ENCODE data around the gene CNBD2. TPM values are rescaled to one million over a fixed set of nuclear protein-coding genes. Genes with fewer than 3 reads are reported as not detected.

Gene CNBD2
- polyA plus RNA-seq, 1 donor from 2014 or later: 9.5 TPM

GRCh38 chr20:35939264-35939663 is 29.1 kb upstream of the CNBD2 start:
- TF ChIP-seq RAD21 (conservative IDR thresholded peaks at IDR 0.05) (no peak), CTCF (IDR thresholded peaks at IDR 0.05; ENCODE audit: poor library complexity, severe bottlenecking) (no peak), EP300 (conservative IDR thresholded peaks at IDR 0.05; ENCODE audit: poor library complexity, severe bottlenecking) (no peak), EZH2 (IDR thresholded peaks at IDR 0.05; ENCODE audit: borderline replicate concordance, insufficient read depth, low read length, poor library complexity, severe bottlenecking) (no peak), TAF1 (IDR thresholded peaks at IDR 0.05; ENCODE audit: low read depth) (no peak), REST (IDR thresholded peaks at IDR 0.05; ENCODE audit: borderline replicate concordance) (no peak), SMC3 (conservative IDR thresholded peaks at IDR 0.05; ENCODE audit: poor library complexity) (no peak), MXI1 (conservative IDR thresholded peaks at IDR 0.05; ENCODE audit: poor library complexity, severe bottlenecking) (no peak), POLR2AphosphoS5 (IDR thresholded peaks at IDR 0.05) (no peak)
- Histone ChIP-seq H3K36me3 (ENCODE audit: insufficient read depth, low read length) (no peaks in the 10 kb centered on the region), H3K4me3 (ENCODE audit: low read length) (no peak overlapping the region)

GRCh38 chr20:35941620-35942019 is 26.8 kb upstream of the CNBD2 start:
- Histone ChIP-seq H3K9me3 (ENCODE audit: low read length) (no peaks in the 10 kb centered on the region), H2AFZ (ENCODE audit: low read depth, low read length) (no peak overlapping the region), H3F3A (ENCODE audit: insufficient read depth, low read length, poor library complexity, severe bottlenecking) (no peaks in the 10 kb centered on the region), H3K27me3 (ENCODE audit: insufficient read depth, low read depth, low read length) (no peaks in the 10 kb centered on the region), H3K79me2 (replicated peaks; ENCODE audit: insufficient read depth, low read length) (no peaks in the 10 kb centered on the region), H4K20me1 (ENCODE audit: insufficient read depth) (no peaks in the 10 kb centered on the region), H3K36me3 (ENCODE audit: insufficient read depth, low read length) (no peaks in the 10 kb centered on the region), H3K4me2 (ENCODE audit: low read length) (no peak overlapping the region), H3K9ac (ENCODE audit: low read length) (no peak overlapping the region), H3K9me2 (ENCODE audit: insufficient read depth, low read length) (no peaks in the 10 kb centered on the region), H3K27ac (ENCODE audit: low read length) (no peak overlapping the region), H3K4me3 (ENCODE audit: low read length) (no peak overlapping the region)
- TF ChIP-seq REST (IDR thresholded peaks at IDR 0.05; ENCODE audit: borderline replicate concordance) (no peak), EZH2 (IDR thresholded peaks at IDR 0.05; ENCODE audit: borderline replicate concordance, insufficient read depth, low read length, poor library complexity, severe bottlenecking) (no peak), SMC3 (conservative IDR thresholded peaks at IDR 0.05; ENCODE audit: poor library complexity) (no peak), CTCF (IDR thresholded peaks at IDR 0.05; ENCODE audit: poor library complexity, severe bottlenecking) (no peak), POLR2AphosphoS5 (IDR thresholded peaks at IDR 0.05) (no peak), MXI1 (conservative IDR thresholded peaks at IDR 0.05; ENCODE audit: poor library complexity, severe bottlenecking) (no peak), EP300 (conservative IDR thresholded peaks at IDR 0.05; ENCODE audit: poor library complexity, severe bottlenecking) (no peak)

More at GRCh38 chr20:35939264-35939663, 29.1 kb upstream of the CNBD2 start:
- H3K4me2 ChIP-seq (ENCODE audit: low read length): no peak overlapping the region
- no peaks in the 10 kb centered on the region for H3K9me3 ChIP-seq (ENCODE audit: low read length)
- no peaks in the 10 kb centered on the region for H3K27me3 ChIP-seq (ENCODE audit: insufficient read depth, low read depth, low read length)
- no peak overlapping the region for H3K9ac ChIP-seq (ENCODE audit: low read length)
- H3K27ac ChIP-seq (ENCODE audit: low read length): no peak overlapping the region
- no peak overlapping the region for H2AFZ ChIP-seq (ENCODE audit: low read depth, low read length)
- H4K20me1 ChIP-seq (ENCODE audit: insufficient read depth): no peaks in the 10 kb centered on the region
- no peaks in the 10 kb centered on the region for H3K79me2 ChIP-seq (replicated peaks; ENCODE audit: insufficient read depth, low read length)
- no peaks in the 10 kb centered on the region for H3F3A ChIP-seq (ENCODE audit: insufficient read depth, low read length, poor library complexity, severe bottlenecking)
- no peaks in the 10 kb centered on the region for H3K9me2 ChIP-seq (ENCODE audit: insufficient read depth, low read length)

Data from neural cell (in vitro differentiated cells).